HG02763 (cell line): ENCODE measurements around the gene DSCAML1.
"Not testable (repeated sequence)": the region's sequence is repeated elsewhere in the genome, so short reads cannot be mapped to it uniquely, and the experiment has no call there.

Experiments used
- ATAC-seq: cut with Tn5 transposase; IDR thresholded peaks from one replicate; pipeline ENCODE4 v1.9.1; 2021; ENCODE audit warnings: mild to moderate bottlenecking, moderate library complexity; ENCODE audit not compliant: unreplicated experiment

DSCAML1 gene

DNA sequence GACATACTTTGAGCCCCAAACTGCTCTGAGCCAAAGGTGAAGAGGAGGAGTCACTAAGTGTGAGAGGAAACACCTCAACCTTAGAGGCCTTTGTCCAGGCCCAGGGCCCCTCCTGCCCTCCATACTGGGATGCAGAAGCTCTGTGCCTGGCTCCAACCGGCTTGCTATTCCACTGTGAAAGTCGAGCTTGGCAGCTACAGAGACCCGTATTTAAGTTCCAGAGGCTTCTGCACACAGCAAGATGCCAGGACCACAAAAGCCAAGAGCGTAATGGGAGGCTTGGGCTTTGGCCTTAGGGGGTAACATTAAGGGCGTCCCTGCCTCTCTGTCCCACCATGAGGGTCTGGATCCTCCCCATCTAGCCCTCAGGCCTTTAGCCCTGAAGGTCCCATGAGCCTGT is 31.9 kb downstream of the DSCAML1 start:
- no peak for ATAC-seq

DNA sequence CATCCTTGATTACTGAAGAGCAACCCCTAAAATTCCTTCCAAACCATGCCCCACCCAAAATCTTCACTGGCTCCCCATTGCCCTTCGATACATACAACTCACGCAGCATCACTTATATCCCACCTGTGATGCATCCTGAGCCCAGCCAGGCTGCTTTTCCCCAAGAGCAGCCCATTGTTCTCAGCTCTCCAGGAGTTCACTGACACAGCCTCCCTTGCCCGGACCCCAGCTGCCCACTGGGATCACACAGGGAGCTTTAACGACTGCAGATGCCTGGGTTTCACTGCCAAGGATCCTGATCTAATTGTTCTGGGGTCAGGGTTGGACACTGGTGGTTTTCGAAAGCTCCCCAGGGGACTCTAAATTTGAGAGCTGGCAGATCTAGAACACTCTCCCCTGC is 33.6 kb downstream of the DSCAML1 start:
- not testable (repeated sequence) for ATAC-seq

DNA sequence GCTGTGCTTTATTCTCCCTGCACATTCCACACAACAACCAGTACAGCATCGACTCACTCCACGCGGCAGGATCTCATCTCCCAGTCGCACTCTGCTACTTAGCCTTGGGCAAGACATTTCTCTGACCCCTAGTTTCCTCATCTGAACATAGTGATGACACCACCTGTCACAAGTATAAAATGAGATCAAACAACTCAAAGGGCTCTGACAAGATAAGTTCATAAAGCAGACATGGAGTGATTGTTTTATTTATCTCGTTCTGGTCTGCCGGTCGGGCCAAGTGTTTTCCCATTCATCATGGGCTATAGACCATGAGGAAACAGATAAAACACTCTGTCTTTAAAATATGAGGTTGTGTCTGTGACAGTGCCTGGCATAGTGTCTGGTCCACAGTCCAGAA is 35.0 kb downstream of the DSCAML1 start:
- no peak for ATAC-seq

DNA sequence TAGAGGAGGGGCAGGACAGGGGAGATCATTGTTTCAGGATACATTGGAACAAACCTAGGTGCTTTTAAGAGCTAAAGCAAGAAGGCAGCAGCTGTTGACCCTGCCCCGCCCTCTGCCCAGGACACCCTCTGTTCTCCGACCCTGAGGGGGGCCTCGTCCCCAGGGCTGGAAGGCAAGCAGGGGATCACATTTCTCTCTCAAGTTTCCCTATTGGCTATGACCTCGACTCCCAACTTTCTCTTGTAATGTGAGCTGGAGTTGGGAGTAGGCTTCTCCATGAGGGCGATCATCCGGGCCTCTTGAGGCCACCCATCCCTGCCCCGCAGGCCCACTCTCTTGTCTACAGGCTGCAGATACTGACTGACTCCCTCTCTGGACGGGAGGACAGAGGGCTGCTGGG is 37.7 kb downstream of the DSCAML1 start:
- no peak for ATAC-seq

DNA sequence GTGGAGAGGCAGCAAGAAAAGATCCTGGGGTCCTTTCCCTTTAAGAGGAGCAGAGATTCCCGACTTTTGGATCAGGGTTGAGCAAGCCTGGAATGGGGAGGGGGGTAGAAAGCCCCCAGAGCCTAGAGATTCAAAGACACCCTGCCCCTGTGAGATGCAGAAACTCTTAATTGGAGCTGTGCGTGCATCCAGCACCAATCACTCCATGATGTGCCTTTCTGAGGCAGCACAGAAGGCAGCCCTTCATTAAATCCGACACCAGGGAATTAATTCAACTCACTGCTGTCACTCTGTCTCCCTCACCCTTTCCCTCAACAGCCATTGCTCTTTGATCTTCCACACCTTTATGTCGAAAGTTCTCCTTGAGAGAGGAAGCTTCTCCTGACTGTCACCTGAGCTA is 43.0 kb downstream of the DSCAML1 start:
- ATAC-seq = no peak

DNA sequence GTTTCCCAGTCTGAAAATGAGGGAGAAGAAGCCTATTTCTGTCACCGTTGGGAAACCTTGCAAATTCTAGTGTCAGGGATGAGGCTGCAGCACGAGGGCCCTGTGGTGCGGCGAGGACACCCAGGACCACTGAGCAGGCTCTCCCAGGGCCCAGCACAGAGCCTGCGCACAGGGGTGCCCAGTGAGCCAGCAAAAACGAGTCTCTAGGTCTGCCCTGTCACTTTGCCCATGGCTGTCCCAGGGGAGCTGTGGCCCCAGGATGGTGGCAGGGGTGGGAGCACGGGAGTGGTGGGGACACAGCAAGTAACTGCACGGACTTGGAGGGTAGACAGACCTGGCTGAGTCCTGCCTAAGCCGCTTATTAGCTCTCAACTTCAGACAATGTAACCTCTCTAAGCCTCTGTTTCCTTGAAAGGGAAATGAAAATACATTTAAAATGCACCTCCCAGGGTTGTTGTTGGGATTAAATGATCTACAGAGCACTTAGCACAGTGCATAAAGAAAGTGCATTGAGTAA is 44.2 kb downstream of the DSCAML1 start:
- ATAC-seq = no peak

DNA sequence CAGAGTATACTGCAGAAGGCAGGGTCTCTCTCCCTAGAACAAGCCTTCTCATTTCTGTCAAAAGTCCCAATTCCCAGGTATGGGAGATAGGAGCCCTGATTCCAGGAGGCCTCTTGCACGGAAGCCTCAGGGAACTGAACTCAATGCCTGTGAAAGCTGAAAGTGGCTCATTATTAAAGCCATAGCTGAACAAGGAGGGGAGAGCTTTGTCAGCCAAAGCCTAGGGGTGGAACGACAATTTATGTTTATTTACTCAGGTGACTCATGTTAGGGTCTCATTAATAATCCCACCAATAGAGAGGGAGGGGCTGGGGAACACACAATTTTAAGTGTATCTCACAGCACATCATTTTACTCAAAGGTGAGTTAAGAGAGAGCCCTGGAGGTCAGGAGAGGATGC is 44.9 kb downstream of the DSCAML1 start:
- ATAC-seq = no peak

DNA sequence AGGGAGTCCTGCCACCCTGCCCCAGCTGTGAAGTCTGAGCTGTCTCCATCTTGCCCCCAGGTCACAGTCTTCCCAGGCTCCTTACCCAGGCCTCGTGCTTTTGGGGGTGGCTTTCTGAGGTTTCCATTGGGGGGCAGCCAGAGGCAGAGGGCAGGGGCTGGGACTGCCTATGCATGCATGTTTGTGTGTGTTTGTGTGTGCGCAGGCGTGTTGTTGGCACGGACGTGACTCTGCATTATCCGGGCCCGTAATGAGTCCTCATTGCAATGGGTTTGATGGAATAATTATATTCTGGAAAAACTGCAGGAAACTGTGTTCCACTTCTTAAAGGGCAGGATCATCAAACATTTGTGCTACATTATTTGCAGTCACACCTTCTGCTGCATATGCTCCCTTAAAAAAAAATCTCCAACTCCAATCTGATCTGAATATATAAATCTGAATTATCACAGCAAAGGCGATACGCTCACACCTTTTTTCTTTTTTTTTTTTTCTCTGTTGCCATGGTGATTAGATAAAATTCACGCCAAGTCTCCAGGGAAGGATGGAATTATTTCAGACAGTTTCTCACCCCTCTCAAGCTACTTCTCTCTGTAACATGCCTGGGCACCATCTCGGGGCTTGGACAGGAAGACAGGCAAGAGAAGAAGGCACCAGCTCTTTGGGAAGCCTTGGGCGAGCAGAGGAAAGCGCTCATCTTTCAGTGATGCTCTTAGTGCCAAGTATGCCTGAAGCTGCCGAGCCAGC is 45.9 kb downstream of the DSCAML1 start:
- ATAC-seq = no peak

DNA sequence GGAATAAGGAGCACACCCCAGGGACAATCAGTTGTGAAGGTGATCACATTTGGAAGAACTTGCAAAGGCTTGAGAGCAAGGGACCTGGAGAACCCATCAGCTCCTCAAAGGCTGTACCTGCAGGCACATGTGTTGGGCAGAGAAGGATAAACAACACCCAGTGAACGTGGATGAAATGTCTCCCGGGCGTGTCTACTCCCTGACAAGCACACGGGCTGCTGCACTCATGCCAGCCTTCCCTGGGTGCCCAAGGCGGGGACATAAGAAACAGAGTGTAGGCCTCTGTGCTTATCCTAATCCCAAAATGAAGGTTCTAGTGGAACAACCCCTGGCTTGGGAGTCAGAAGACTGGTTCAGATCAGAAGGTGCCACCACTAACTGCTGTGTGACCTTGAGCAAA is 46.7 kb downstream of the DSCAML1 start:
- no peak for ATAC-seq

DNA sequence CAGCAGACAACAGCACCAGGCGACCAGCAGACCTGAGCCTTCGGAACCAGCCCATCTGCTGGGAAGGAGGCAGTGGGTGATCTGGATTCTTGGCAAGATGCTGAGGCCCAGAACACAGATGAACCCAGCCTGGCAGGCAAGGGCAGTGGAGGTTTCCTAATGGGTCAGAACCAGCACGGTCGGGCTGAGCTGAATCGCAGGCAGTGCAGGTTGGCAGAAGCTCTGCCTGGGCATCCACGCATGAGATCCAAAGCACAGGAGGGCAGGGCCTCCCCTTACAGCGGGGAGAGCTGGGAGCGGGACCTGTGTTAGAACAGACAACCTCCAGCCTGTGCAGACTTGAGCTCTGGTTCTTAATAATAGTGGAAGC is 47.5 kb downstream of the DSCAML1 start:
- ATAC-seq = no peak

DNA sequence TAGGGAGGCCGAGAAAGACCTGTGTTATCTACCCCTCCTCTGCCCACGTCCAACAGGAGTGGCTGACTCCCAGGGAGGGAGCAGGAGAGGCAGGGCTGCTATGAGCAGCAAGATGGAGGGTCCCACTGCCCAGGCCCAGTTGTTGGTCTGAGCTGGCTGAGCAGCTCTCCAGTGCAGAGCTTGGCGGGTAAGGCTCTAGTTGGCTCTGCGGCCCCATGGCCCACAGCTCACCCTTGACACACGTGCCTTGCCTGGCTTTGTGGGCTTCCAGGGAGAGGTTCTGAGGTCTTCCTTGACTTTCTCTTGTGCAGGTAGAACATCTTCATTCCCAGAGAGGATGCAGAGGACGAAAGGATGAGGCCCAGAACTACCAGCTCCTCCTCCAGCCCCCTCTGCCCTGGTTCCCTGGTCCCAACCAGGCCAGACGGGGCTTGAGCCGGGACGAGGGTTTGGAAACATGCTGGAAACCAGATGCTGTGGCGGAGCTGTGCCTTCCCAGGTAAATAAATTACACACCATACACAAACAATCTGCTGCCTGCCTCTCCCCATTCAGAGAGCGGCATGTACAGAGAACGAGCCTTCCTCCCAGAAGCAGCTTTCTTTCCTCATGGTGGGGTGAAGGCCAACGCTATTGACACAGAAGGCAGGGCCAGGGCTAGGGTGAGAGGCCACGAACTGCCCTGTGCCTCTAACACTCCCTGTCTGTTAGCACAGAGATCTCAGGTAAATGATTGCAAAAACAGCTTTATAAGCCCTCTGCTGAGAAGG is 48.1 kb downstream of the DSCAML1 start:
- no peak for ATAC-seq

DNA sequence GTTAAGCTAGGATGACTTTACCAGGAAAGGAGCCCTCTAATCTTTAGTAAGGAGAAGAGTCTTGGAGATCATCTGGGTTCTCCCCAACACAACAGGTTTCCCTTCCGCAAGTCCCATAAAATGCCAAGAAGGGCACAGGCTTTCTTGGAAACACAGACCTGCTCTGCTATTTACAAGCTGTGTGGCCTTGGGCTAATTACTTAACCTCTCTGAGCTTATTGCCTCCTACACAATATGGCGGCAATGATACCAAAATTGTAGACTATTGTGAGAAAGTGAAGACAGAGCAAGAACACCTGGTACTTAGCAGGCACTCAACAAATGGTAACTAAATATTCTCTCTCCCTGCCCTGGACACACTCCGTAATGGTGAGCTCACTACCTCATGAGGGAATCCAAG is 49.1 kb downstream of the DSCAML1 start:
- ATAC-seq = no peak

DNA sequence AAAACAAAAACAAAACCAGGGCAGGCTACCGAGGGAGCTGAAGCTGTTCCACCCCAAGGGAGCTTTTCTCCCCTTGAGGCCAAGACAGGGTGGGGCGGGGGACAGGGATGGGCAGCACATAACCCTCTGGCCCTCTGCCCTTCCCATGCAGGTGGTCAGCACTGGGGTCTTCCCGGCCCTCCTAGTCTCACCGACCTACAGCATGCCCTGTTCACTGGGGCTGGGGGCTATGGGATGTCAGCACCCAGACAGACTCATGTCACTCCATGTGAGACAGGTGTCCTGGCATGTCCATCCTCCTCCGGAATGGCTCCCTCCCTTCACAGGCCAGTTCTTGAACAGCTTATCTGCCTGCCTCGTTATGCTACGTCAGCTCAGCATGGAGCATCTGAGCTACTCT is 51.7 kb downstream of the DSCAML1 start:
- no peak for ATAC-seq

DNA sequence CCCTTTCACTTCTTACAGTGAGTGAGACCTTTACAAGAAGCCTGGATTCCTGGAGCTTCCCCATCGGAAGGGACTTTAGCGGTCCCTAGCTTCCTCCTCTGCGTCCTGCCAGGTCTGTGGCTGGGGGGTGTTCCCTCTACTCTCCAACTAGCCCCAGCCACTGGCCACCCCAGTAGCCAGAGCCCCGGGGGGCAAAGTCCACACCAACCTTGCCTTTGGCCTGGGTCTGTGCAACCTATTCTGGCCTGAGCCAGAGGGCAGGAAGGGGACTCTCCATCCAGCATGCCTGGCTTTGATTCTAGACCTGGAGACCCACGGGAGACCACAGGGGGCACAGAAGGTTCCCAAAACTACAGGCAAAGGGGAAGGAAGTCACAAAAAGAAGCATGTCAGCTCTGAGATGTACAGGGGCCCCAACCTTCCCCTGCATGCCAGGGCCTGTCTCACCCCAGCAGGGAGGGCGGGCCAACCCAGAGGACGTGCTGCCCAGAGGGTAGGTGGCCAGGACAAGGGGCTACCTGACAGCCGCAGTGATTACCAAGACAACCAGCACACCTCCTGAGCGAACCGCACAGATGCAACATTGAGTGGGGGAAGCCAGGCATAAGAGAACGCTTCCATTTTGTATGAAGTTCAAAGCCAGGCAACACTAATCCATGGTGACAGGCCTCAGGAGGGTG is 52.4 kb downstream of the DSCAML1 start:
- no peak for ATAC-seq

DNA sequence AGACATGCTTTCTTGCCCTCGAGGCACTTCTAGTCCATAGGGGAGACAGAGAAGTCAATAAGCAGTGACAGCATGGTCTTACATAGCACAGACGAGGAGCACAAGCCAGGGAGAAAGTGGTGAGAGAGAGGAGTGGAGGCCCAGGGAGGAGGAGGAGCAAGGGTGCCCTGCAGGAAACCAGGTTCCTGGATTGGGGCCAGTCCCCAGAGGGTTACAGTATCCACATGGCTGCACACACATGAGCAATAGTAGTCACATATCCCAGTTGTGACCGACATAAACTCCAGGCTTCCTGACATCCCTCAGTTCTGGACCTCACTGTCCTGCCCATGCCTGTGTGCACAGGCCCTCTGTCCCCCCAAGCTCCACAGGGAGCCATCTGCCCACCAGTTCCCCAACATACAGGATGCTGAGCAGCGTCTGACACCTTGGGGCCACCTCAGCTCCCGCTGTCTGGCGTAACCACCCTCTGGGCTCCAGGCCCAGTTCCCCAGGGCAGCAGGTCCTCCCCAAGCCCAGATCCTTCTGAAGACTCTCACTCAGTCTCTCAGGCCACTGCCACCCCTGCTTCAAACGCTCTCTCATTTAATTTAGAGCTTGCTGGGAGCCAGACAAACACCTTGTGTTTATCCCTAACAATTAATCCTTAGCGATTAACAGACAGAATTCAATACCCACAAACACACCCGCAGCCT is 53.7 kb downstream of the DSCAML1 start:
- no peak for ATAC-seq

DNA sequence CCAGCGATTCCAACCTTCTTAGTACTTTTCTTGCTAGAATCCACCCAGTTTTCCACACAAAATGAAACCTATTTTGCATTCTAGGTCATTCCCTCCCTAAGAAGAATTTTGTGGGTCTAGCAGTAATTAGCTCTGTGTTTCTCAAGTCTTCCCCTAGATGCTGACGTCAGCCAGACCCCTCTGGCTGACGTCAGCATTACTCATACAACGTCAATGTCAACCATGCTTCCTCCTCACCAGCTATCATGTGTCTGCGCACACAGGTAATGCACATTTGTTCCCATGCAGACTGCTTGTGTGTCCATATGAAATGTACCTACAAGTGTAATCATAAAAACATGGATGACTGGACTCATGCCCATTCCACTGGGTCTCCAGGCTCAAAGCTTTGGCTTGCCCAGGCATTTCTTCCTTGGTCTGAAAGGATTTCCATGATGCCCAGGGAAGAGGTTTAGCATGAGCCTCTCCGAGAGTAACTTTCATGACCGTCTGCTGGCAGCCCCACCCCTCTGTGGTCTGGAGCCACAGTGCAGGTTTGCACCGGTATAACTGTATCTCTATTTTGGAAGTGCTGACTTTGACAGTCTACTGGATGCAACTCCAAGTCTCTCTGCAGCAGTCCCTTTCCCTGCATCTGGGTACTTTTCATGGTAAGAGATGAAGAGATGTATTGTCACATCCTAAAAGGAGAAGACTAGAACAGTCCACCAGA is 58.6 kb downstream of the DSCAML1 start:
- no peak for ATAC-seq

DNA sequence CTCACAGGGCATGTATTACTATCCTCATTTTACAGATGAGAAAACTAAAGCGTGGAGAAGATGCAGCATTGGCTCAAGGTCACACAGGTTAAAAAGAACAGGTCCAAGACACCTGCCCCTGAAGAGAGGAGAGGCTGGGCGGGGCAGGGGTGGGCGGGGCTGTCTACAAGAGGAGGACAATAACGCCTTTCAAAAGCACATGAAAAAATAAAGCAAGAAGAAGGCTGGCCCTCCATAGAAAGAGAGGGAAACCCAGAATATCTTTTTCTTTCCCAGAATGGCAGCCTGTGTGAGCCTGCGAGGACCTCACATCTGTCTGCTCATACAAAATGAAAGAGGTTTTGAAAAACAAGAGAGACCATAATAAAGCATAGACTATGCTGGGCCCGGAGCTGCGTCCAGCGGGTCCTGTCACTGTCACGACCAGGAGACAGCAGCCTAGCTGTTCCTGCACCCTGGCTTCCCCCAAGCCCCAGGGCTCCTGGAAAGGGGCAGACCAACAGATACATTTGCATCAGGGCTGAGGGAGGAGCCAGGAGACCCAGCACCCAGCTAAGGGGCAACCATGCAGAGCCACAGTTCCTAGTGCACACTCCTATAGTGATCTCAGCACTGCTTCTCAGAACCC is 61.6 kb downstream of the DSCAML1 start:
- no peak for ATAC-seq

DNA sequence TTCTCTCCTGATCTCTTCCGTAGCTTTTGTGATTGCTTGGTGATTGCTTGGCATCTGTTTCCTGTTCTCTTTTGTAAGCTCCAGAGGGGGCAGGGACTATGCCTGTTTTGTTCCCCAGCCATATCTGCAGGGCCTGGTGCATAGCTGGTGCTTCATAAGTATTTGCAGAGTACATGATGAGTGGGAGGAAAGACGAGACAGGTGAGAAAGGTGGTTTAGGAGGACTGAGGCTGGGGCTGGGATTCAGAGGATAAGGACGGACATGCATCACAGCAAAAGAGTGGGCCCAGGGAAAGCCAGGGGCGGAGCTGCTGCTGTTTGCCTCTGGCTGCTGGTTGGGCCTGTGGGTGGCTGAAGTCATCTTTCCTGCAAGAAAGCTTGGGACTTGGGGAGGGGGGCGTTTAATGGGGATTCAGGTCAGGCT is 62.4 kb downstream of the DSCAML1 start:
- ATAC-seq = no peak

DNA sequence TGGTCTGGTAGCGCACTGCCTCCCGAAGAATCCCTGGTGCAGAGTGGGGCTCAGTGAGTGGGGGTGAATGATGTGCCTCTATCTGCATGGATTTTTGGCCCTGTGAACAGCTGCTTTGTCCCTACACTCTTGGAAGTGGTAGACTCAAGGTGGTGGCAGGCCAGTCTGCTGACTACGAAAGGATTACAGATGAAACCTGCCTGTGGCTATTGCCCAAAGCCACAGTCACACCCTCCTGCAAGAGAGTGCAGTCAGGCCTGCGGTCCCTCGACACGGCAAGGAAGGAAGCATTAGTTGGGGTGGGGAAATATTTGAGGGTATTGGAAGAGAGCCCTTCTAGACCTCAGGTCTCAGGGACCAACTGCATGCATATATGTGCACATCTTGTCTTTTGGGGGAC is 63.7 kb downstream of the DSCAML1 start:
- no peak for ATAC-seq

DNA sequence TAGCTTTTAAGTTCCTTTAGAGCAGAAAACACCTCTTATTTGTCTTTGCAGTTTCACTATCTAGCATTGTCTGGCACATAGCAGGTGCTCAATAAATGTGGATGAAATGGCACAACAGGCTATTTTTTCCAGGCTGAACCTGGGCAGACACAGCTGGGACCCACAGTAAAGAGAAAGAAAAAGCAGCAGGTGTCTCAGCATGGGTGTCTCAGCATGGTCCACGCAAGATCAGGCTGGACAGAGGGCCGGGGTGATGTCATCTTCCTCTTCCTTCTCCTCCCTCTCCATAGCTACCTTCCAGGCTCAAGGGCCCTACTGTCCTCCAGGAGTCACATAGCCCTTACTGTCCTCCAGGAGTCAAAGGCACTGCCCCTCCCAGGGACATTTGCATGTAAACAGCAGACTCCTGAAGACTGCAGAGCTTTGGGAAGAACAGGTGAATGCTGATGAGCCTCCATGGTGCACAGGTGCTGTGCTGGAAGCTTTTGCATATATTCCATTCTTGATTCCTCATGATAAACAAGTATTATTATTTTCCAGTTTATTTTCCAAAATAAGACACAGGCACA is 65.2 kb downstream of the DSCAML1 start:
- no peak for ATAC-seq
